Mucosa of stomach (tissue), 1 donor: ENCODE data around the gene ZNF446.
"Not testable (repeated sequence)": the region's sequence is repeated elsewhere in the genome, so short reads cannot be mapped to it uniquely, and the experiment has no call there.

Source experiments
- H3K27me3 ChIP-seq: one replicate; pipeline ENCODE4 v1.7.0; 2013; ENCODE audit warnings: mild to moderate bottlenecking, low read length; ENCODE audit not compliant: control insufficient read depth, insufficient read depth
- H3K36me3 ChIP-seq: one replicate; pipeline ENCODE4 v1.7.0; 2013; ENCODE audit warnings: low read length; ENCODE audit not compliant: control insufficient read depth, insufficient read depth
- H3K4me1 ChIP-seq: one replicate; pipeline ENCODE4 v1.7.0; 2013; ENCODE audit warnings: mild to moderate bottlenecking, low read length; ENCODE audit not compliant: control insufficient read depth, insufficient read depth
- H3K4me3 ChIP-seq: one replicate; pipeline ENCODE4 v1.7.0; 2013; ENCODE audit warnings: low read length
- H3K9ac ChIP-seq: one replicate; pipeline ENCODE4 v1.7.0; 2013; ENCODE audit warnings: mild to moderate bottlenecking, low read length, moderate library complexity
- H3K9me3 ChIP-seq: one replicate; pipeline ENCODE4 v1.7.0; 2013; ENCODE audit warnings: mild to moderate bottlenecking, low read length, moderate library complexity; ENCODE audit not compliant: control insufficient read depth
- donor health status: Pancreatic carcinoma.

ZNF446 gene

DNA sequence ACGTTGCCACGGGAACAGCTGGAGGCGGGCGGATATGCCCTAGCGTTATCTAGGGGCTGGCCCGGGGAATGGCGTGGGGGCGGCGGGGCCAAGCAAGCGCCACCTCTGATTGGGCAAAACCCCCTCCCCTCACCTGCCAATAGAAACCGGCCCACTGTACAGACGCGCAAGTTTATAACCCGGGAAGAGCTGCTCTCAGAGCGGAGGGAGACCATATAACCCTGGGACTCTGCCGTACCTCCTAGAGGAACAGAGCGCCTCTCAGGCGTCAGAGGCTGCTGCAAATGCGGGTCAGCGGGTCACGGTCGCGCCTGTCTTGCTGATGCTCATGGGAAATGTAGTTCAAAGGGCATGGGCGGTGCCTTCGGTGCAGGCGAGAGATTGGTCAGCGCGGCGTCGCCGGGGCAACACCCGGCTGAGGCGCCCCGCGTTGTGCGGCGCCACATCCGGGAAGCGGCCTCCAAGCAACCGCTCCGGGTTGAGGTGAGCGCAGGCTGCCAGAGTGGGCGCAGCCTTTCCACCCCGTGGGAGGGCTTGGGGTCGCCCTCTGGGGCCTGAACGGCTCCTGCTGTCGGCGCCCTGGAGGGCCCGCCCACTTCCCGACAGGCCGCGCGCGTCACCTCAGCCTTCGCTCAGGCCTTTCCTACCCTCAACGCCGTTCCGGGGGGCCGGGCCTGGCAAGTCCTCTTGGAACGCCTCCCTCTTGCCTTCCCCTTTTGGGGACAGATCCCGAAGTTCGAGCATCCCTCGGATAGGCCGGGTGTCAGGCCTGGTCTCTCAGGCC lies at the start of gene ZNF446:
ZNF446 (plus strand) TSS at position 639 of the 784 bp plus-strand sequence. CDS start 867 bp downstream, outside the sequence.
- Histone ChIP-seq H3K36me3 (no peaks in the 10 kb centered on the region), H3K9me3 (no peaks in the 10 kb centered on the region), H3K27me3 (no peaks in the 10 kb centered on the region), H3K9ac (peak within 1 kb of the TSS; percentile 75), H3K4me3 (peak within 1 kb of the TSS; percentile 83), H3K4me1 (peaks cover 11% of the 10 kb centered on the region)

DNA sequence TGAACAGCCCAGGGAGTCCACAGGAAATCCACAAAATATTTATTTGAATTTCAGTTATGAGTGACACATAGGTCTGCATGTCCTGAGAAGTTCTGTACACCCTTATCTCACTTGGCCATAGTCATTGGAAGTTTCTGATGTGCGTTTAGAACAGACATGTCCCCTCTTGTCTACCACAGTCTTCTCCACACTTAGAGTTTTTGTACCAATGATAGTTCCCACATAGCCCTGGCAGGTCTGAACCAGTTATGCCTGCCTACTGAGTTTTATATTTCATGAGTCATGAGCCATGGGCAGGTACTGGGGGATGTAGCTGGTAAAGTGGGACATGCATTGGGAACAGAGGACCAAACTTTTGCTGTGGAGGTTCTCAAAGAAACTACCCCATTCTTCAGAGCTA lies 47.5 kb upstream of the ZNF446 start:
- Histone ChIP-seq H3K9ac (no peak overlapping the region), H3K4me3 (no peak overlapping the region), H3K27me3 (no peaks in the 10 kb centered on the region), H3K9me3 (peaks cover 28% of the 10 kb centered on the region), H3K36me3 (peaks cover 10% of the 10 kb centered on the region), H3K4me1 (no peaks in the 10 kb centered on the region)

DNA sequence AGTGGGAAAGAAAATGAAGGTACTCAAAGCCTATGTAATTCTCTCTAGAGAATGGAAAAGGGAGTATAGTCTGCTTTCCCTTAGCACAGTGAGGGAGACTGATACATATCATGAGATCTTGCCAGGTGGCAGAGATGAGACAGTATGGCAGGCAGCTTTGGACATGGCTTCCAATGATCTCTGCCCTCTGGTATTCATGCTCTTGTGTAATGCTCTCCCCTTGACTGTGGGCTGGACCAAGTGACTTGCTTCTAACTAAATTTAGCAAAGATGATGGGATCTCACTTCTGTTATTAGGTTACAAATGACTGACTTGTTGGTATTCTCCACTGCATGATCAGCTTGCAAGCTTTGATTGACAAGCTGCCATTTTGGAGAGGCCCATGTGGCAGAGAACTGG lies 46.4 kb upstream of the ZNF446 start:
- Histone ChIP-seq H3K4me1 (no peaks in the 10 kb centered on the region), H3K36me3 (peaks cover 22% of the 10 kb centered on the region), H3K9me3 (peaks cover 39% of the 10 kb centered on the region), H3K4me3 (no peak overlapping the region), H3K9ac (no peak overlapping the region), H3K27me3 (no peaks in the 10 kb centered on the region)

DNA sequence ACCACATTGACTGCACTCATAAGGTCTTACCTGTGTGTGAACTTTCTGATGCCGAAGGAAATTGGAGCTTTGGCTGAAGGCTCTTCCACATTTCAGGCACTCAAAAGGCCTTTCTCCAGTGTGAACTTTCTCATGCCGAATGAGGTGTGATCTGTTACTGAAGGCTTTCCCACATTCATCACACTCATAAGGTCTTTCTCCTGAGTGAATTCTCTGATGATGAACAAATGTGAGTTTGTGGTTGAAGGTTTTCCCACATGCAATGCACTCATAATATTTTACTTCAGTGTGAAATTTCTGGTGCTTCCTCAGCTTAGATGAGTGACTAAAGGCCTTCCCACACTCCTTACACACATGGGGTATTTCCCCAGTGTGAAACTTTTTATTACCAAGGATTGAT lies 41.9 kb upstream of the ZNF446 start:
- H3K4me1 ChIP-seq, result no peaks in the 10 kb centered on the region
- H3K9ac ChIP-seq, result no peak overlapping the region
- H3K36me3 ChIP-seq, result peaks cover 27% of the 10 kb centered on the region
- peaks cover 55% of the 10 kb centered on the region for H3K9me3 ChIP-seq
- no peaks in the 10 kb centered on the region for H3K27me3 ChIP-seq
- H3K4me3 ChIP-seq, result peak overlapping the region; percentile 28

DNA sequence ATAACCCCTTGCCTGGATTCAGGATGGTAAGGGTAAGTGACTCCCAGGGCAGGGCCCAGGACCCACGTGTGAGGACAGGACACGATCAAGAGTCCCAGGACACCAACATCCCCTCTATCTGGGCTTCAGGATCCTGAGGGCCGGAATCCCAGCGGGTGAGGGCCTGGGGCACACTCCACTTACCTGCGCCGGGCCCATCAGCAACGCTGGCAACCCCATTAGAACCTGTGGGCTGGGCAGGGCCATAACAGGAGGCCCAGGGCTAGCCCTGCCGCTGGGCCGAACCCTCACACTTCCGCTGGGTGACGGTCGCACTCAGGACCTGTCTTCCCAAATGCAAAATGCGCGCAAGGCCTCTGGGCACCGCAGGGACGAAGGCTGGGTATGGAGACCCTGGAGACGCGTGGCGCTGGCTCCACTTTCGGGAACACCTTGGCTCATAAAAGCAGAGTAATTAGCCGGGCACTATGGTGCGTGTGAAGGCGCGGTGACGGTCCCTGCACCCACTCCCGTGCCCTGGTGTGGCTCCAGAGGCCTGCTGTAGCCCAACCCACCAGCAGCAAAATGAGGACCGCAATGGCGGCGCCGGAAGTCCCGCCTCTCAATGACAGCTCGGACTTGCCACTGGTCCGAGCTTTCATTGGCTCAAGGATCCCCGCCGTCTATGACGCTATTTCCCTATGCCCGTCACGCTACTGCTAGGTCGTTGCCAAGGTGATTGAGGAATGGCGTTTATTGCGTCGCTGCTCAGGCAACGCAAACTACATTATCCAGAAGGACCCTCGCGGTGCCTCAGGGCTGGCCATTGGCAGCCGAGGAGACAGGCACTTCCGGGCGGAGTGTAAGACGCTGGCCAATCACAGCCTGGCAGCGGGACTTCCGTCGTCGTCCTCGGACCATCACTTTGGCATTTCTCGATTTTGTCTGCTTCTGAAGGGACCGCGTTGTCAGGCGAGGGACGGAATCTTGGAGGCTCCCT lies 36.3 kb upstream of the ZNF446 start, which contains the start of gene ZNF132:
ZNF132 (minus strand) TSS at position 578 of the 979 bp plus-strand sequence; CDS start at position 246, 332 bp downstream.
- no peaks in the 10 kb centered on the region for H3K27me3 ChIP-seq
- peaks cover 14% of the 10 kb centered on the region for H3K9me3 ChIP-seq
- peaks cover 12% of the 10 kb centered on the region for H3K4me1 ChIP-seq
- peak within 1 kb of the TSS; percentile 52 for H3K4me3 ChIP-seq
- H3K36me3 ChIP-seq, result peaks cover 4% of the 10 kb centered on the region
- peak within 1 kb of the TSS; percentile 30 for H3K9ac ChIP-seq

GRCh38 chr19:58440556-58440955 lies 35.6 kb upstream of the ZNF446 start:
- Histone ChIP-seq H3K9ac (peak overlapping the region; percentile 8), H3K4me1 (peaks cover 12% of the 10 kb centered on the region), H3K36me3 (no peaks in the 10 kb centered on the region), H3K4me3 (peak overlapping the region; percentile 52), H3K27me3 (no peaks in the 10 kb centered on the region), H3K9me3 (peaks cover 7% of the 10 kb centered on the region)

DNA sequence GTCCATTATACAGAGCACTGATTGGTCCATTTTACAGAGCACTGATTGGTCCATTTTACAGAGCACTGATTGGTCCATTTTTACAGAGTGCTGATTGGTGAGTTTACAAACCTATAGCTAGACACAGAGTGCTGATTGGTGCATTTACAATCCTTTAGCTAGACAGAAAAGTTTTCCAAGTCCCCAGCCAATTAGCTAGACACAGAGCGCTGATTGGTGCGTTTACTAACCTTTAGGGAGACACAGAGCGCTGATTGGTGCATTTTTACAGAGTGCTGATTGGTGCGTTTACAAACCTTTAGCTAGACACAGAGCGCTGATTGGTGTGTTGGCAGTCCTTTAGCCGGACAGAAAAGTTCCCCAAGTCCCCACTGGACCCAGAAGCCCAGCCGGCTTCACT lies 33.2 kb upstream of the ZNF446 start:
- not testable (repeated sequence) for H3K4me3 ChIP-seq, H3K27me3 ChIP-seq, H3K36me3 ChIP-seq, H3K9me3 ChIP-seq, H3K9ac ChIP-seq
- H3K4me1 ChIP-seq, result peaks cover 12% of the 10 kb centered on the region

- not testable (repeated sequence) for H3K9ac ChIP-seq, H3K27me3 ChIP-seq, H3K36me3 ChIP-seq, H3K4me1 ChIP-seq, H3K9me3 ChIP-seq, H3K4me3 ChIP-seq
Measured at GRCh38 chr19:58448860-58449259, 27.3 kb upstream of the ZNF446 start.

DNA sequence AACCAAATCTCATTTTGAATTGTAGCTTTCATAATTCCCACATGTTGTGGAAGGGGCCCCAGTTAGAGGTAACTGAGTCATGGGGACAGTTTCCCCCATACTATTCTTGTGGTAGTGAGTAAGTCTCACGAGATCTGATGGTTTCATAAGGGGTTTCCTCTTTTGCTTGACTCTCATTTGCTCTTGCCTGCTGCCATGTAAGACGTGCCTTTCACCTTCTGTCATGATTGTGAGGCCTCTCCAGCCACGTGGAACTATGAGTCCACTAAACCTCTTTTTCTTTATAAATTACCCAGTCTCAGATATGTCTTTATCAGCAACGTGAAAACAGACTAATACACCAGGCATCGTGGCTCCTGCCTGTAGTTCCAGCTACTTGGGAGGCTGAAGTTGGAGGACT lies 26.2 kb upstream of the ZNF446 start:
- not testable (repeated sequence) for H3K27me3 ChIP-seq, H3K9ac ChIP-seq, H3K9me3 ChIP-seq, H3K4me3 ChIP-seq, H3K36me3 ChIP-seq, H3K4me1 ChIP-seq

- peak overlapping the region; percentile 61 for H3K9ac ChIP-seq
- peaks cover 7% of the 10 kb centered on the region for H3K27me3 ChIP-seq
- H3K4me3 ChIP-seq, result peak overlapping the region; percentile 26
- H3K4me1 ChIP-seq, result peaks cover 4% of the 10 kb centered on the region
- H3K9me3 ChIP-seq, result no peaks in the 10 kb centered on the region
- no peaks in the 10 kb centered on the region for H3K36me3 ChIP-seq
Measured at GRCh38 chr19:58450856-58451357, 25.2 kb upstream of the ZNF446 start.

DNA sequence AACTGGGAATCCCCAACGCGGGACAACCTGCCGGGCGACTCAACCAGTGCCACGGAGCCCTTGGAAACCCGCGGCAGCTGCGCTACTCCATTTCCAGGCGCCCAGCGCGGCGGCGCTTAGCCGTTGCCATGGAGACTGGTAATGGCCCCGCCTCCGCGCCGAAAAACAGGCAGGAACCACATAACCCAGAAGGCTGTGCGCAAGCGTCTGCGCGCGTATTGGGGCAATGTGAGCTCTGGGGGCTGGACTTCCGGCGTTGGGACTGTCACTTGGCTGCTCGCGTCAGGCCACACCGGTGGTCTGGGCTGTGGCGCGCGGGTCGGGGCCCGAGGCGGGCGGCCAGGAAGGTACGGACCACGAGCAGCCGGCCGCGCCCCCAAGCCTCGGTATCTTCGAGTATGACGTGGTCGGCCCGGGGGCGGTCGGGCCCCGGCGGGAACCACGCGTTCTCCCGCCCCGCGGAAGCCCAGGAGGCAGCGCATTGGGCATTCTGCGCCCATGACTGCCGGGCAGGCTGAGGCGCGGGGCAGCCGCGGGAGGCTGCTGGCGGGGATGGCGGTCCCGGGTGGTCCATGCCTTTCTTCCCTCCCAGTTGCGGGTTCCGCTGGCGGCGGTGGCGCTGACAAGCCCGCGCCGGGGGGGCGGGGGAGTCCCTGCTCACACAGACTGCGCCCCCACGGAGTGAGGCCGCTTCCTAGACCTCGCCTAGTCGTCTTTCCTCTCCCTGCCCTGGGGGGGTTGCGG lies 24.6 kb upstream of the ZNF446 start, which contains the start of gene ZNF324B:
ZNF324B (plus strand) TSS at position 265 of the 744 bp plus-strand sequence. CDS start 2,080 bp downstream, outside the sequence.
- H3K9me3 ChIP-seq, result no peaks in the 10 kb centered on the region

More for the DNA sequence above, 24.6 kb upstream of the ZNF446 start, which contains the start of gene ZNF324B:
- Histone ChIP-seq H3K4me1 (peaks cover 4% of the 10 kb centered on the region), H3K27me3 (peaks cover 7% of the 10 kb centered on the region), H3K36me3 (no peaks in the 10 kb centered on the region), H3K9ac (peak within 1 kb of the TSS; percentile 61), H3K4me3 (peak within 1 kb of the TSS; percentile 26)
